ENCODE results near the gene PLCXD1. TPM values are rescaled to one million over a fixed set of nuclear protein-coding genes. Genes with fewer than 3 reads are reported as not detected.
"Not testable (repeated sequence)": the region's sequence is repeated elsewhere in the genome, so short reads cannot be mapped to it uniquely, and the experiment has no call there.

Gene PLCXD1
- polyA plus RNA-seq: 10 to 100 TPM; 13.2 to 79.4 (median 22.8) TPM

DNA sequence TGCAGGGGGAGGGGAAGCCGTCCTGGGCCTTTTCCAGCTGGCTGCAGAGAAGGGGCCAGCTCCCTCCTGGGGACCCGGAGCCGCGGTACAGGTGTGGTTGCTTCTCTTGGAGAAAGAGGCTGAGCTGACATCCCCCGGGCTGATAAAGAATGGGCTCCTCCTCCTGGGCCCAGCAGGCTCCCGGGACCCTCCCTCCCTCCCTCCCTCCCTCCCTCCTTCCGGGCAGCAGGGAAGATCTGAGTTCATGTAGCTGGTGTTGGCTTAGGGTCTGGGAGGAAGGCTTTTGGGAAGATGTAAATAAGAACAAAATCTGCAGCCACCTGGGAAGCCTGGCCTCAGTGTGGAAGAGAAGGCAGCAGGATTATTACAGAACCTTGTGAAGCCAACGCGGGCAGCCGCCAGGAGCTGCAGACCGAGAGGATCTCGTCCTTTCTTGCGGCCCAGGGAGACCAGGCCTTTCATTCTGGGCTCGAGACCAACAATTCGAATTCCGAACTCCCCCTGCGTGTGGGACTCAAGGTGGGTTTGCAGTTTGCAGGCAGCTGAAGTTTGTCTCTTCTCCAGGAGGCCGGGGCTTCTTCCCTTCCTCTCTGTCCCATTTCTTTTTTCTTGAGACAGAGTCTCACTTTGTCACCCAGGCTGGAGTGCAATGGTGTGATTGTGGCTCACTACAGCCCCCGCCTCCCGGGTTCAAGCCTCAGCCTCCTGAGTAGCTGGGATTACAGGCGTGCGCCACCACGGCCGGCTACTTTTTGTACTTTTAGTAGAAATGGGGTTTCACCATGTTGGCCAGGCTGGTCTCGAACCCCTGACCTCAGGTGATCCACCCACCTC lies at the start of gene PLCXD1:
Gene PLCXD1, plus strand, starts transcription at position 216 of the 834 bp plus-strand sequence. CDS start 2,807 bp downstream, outside the sequence.
- no peak within 1 kb of the TSS for H3K27ac ChIP-seq (ENCODE audit: low read depth, low read length)
- WGBS, 3 donors: 35 to 39% (median 37%) methylated on average over 22 to 25 of the region's 25 CpGs

GRCh38 chrX:231637-232277 lies 49.4 kb upstream of the PLCXD1 start:
- not testable (repeated sequence) for H3K27ac ChIP-seq (ENCODE audit: low read depth, low read length)
- 100% methylated on average over 6 of the region's 45 CpGs; no CpG with 5 or more reads in 2 of the 3 donors for WGBS, 3 donors

DNA sequence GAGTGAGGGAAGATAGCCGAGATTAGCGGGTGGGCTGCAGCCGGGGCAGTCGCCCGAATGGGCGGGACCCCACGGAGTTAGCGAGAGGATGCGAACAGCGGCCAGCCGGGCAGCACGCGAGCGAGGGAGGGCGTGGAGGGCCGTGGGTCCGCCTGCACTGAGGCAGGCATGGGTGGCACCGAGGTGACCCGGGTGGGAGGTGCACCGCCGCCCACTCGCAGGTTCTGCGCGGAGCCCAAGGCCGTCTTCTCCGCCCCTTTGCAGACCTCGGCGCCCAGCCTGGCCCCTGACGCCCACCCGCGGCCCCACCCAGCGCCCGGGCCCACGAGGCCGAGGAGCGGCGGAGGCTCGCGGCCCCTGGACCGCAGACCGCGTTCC lies 48.9 kb upstream of the PLCXD1 start:
- WGBS, 3 donors: no CpG with 5 or more reads among the region's 42 CpGs

DNA sequence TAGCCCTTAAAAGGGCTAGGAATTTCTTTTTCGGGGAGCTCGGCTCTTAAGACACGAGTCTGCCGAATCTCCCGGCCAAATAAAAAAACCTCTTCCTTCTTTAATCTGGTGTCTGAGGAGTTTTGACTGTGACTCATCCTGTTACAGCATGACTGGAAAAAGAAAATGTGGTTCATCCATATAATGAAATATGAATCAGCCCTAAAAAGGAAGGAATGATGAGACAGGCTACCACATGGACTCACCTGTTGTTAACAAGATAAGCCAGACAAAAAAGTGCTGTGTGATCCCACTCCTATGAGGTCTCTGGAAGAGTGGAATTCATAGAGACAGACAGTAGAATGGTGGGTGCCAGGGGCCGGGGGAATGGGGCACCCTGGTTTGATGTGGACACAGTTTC lies 45.0 kb upstream of the PLCXD1 start:
- no CpG with 5 or more reads among the region's 6 CpGs for WGBS, 3 donors

More for the DNA sequence above, 48.9 kb upstream of the PLCXD1 start:
- not testable (repeated sequence) for H3K27ac ChIP-seq (ENCODE audit: low read depth, low read length)

GRCh38 chrX:250965-251364 lies 30.2 kb upstream of the PLCXD1 start:
- no peak overlapping the region for H3K27ac ChIP-seq (ENCODE audit: low read depth, low read length)
- WGBS, 3 donors: 81 to 83% (median 82%) methylated on average over 9 to 13 of the region's 14 CpGs

More for the DNA sequence above, 45.0 kb upstream of the PLCXD1 start:
- not testable (repeated sequence) for H3K27ac ChIP-seq (ENCODE audit: low read depth, low read length)

GRCh38 chrX:251396-252243 lies 29.6 kb upstream of the PLCXD1 start:
- not testable (repeated sequence) for H3K27ac ChIP-seq (ENCODE audit: low read depth, low read length)
- WGBS, 3 donors: 72 to 85% (median 73%) methylated on average over 17 of the region's 17 CpGs

GRCh38 chrX:252244-252956 lies 28.8 kb upstream of the PLCXD1 start:
- 71 to 91% (median 87%) methylated on average over 12 of the region's 12 CpGs for WGBS, 3 donors
- H3K27ac ChIP-seq (ENCODE audit: low read depth, low read length): no peak overlapping the region

DNA sequence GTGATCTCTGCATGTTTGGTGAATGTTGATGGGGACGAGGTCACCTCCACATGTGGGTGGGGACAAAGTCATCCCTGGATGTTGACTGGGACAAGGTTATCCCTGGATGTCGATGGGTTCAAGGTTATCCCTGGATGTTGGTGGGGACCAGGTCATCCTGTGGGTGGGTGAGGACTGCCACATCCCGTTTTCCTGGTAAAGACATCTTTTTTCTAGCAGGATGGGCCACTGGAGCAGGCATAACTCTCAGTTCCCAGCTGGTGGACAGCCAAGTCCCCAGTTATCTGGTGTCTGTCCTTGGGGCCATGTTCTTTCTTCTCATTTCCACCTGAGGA lies 28.3 kb upstream of the PLCXD1 start:
- H3K27ac ChIP-seq (ENCODE audit: low read depth, low read length): no peak overlapping the region
- 84 to 92% (median 89%) methylated on average over 3 of the region's 3 CpGs for WGBS, 3 donors

- WGBS, 3 donors: 87 to 91% (median 89%) methylated on average over 41 to 44 of the region's 44 CpGs
- H3K27ac ChIP-seq (ENCODE audit: low read depth, low read length): no peak overlapping the region
Observed at GRCh38 chrX:253451-254297, 27.5 kb upstream of the PLCXD1 start.

GRCh38 chrX:254630-255215 lies 26.5 kb upstream of the PLCXD1 start:
- H3K27ac ChIP-seq (ENCODE audit: low read depth, low read length): no peak overlapping the region
- WGBS, 3 donors: 95 to 96% (median 96%) methylated on average over 27 of the region's 27 CpGs

DNA sequence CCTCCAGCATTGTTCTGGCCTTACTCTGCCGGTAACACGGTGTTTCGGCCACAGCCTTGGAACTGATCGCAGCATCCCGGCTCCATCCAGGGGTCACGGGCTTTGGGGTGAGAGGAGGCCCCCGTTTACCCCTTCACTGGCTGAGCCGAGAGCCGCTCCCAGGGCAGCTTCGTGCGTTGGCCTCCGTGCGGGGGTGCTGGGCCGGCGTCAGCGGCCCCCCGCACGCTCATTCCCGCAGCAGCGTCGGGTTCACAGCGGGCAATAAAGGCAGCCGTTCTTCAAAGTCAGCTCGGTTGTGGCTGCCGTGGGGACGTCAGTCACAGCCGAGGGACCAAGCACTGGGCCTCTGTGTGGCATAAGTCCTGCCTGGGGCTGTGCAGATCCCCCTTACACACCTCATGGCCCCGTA lies 25.3 kb upstream of the PLCXD1 start:
- 73 to 88% (median 87%) methylated on average over 28 of the region's 28 CpGs for WGBS, 3 donors
- H3K27ac ChIP-seq (ENCODE audit: low read depth, low read length): no peak overlapping the region

- WGBS, 3 donors: 91 to 92% (median 92%) methylated on average over 14 of the region's 14 CpGs
- H3K27ac ChIP-seq (ENCODE audit: low read depth, low read length): not testable (repeated sequence)
Observed at GRCh38 chrX:257054-257453, 24.1 kb upstream of the PLCXD1 start.

GRCh38 chrX:257681-258289 lies 23.4 kb upstream of the PLCXD1 start:
- WGBS, 3 donors: 74 to 81% (median 76%) methylated on average over 21 of the region's 21 CpGs

GRCh38 chrX:258291-259040 lies 22.7 kb upstream of the PLCXD1 start:
- H3K27ac ChIP-seq (ENCODE audit: low read depth, low read length): no peak overlapping the region
- WGBS, 3 donors: 78 to 90% (median 87%) methylated on average over 8 of the region's 8 CpGs

More at GRCh38 chrX:257681-258289, 23.4 kb upstream of the PLCXD1 start:
- no peak overlapping the region for H3K27ac ChIP-seq (ENCODE audit: low read depth, low read length)

DNA sequence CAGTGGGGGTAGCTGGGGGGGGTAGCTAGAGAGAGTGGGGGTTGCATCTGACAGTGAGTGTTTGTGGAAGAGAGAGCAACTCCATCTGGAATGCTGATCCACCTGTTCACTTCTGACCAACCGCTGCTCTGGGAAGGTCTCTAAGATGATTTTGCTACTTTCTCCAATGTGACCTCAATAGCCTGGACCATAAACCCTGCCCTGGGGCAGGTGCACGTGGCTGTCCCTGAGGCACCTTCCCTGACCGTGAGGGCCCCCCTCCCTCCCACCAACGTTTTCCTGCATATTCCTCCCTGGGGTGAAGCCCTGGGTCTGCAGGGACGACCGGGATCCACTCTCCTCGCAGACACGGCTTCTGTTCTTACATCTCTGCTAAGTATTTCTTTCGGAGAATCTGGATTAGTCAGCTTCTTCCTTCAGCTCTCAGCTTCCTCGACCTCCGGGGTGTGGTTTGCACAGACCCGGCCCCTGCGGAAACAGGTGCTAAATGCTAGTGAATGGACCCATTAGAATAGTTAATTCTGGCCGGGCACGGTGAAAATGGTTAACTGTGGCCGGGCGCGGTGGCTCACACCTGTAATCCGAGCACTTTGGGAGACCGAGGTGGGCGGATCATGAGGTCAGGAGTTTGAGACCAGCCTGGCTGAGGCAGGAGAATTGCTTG lies 21.4 kb upstream of the PLCXD1 start:
- 58 to 83% (median 70%) methylated on average over 21 of the region's 21 CpGs for WGBS, 3 donors
- H3K27ac ChIP-seq (ENCODE audit: low read depth, low read length): no peak overlapping the region

All from adipose tissue (tissue), 3 donors.